Esophagus (tissue), 2 donors: ENCODE data around the gene RBM26. TPM values are rescaled to one million over a fixed set of nuclear protein-coding genes. Genes with fewer than 3 reads are reported as not detected.

Experiments used
- H3K27ac ChIP-seq, 2 donors: one replicate each; pipeline ENCODE4 v1.5.1; 2013; ENCODE audit warnings: low read depth in 2 of 2, mild to moderate bottlenecking in 2 of 2, inconsistent platforms in 1 of 2, low read length in 1 of 2, moderate library complexity in 1 of 2
- H3K27me3 ChIP-seq, 2 donors: one replicate each; pipeline ENCODE4 v1.6.1; 2013; ENCODE audit warnings: low read length in 2 of 2, control low read depth in 1 of 2, mild to moderate bottlenecking in 1 of 2; ENCODE audit not compliant: insufficient read depth in 2 of 2, control insufficient read depth in 1 of 2
- H3K36me3 ChIP-seq, 2 donors: one replicate each; pipeline ENCODE4 v1.6.1; 2013; ENCODE audit warnings: low read length in 1 of 2; ENCODE audit not compliant: control insufficient read depth in 2 of 2, insufficient read depth in 2 of 2
- H3K4me1 ChIP-seq, 2 donors: one replicate each; pipeline ENCODE4 v1.6.1; 2013; ENCODE audit warnings: low read length in 1 of 2; ENCODE audit not compliant: control insufficient read depth in 2 of 2, insufficient read depth in 2 of 2
- H3K4me3 ChIP-seq, 2 donors: one replicate each; pipeline ENCODE4 v1.5.1; 2013; ENCODE audit warnings: low read length in 2 of 2, mild to moderate bottlenecking in 2 of 2, low read depth in 1 of 2, moderate library complexity in 1 of 2
- H3K9me3 ChIP-seq, 2 donors: one replicate each; pipeline ENCODE4 v1.6.1; 2013; ENCODE audit warnings: mild to moderate bottlenecking in 2 of 2, low read depth in 1 of 2, low read length in 1 of 2, moderate library complexity in 1 of 2; ENCODE audit not compliant: control insufficient read depth in 2 of 2, insufficient read depth in 1 of 2
- WGBS, 2 donors: extraction: QIAGEN DNeasy Blood & Tissue Kit; methylation state at CpG; one replicate each; pipeline ENCODE4 v1.1.7; 2013; 5-methylcytosine and 5-hydroxymethylcytosine counted together
- polyA plus RNA-seq, 2 donors: library from polyadenylated mRNA; stranded (reverse); fragments of 200-250 nt; gene quantifications; one replicate each; pipeline ENCODE4 v1.2.3, GENCODE V29; 2013
- donor health status: healthy with polysubstance abuse.
- donor health status: Bipolar disorder and iron deficiency.

RBM26 gene
- polyA plus RNA-seq, 2 donors, result 11.1 to 24.3 TPM

DNA sequence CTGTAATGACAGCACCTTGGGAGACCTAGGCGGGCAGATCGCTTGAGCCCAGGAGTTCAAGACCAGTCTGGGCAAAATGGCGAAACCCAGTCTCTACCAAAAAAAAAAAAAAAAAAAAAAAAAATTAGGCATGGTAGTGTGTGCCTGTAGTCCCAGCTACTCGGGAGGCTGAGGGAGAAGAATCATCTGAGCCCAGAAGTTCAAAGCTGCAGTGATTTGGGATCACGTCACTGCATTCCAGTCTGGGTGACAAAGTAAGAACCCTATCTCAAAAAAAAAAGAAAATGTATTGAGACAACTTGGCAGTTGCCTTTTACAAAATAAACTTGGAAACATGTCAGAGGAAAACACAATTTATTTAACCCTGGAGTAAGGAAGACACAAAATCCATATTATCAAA, 26.8 kb downstream of the RBM26 start:
- H3K27ac ChIP-seq, result no peak overlapping the region
- no peaks in the 10 kb centered on the region for H3K9me3 ChIP-seq
- H3K4me1 ChIP-seq, result no peaks in the 10 kb centered on the region
- H3K36me3 ChIP-seq, result peaks cover 2% of the 10 kb centered on the region in 2 donors
- no peaks in the 10 kb centered on the region for H3K27me3 ChIP-seq
- 87 to 92% methylated on average over 5 of the region's 5 CpGs for WGBS, 2 donors
- H3K4me3 ChIP-seq, result no peak overlapping the region

GRCh38 chr13:79376843-79377242, 29.2 kb downstream of the RBM26 start:
- H3K36me3 ChIP-seq, result peaks cover 2% of the 10 kb centered on the region in 2 donors
- no peak overlapping the region for H3K27ac ChIP-seq
- no peak overlapping the region for H3K4me3 ChIP-seq
- no peaks in the 10 kb centered on the region for H3K4me1 ChIP-seq
- no peaks in the 10 kb centered on the region for H3K27me3 ChIP-seq
- WGBS, 2 donors, result 91 to 92% methylated on average over 3 of the region's 3 CpGs
- no peaks in the 10 kb centered on the region for H3K9me3 ChIP-seq

DNA sequence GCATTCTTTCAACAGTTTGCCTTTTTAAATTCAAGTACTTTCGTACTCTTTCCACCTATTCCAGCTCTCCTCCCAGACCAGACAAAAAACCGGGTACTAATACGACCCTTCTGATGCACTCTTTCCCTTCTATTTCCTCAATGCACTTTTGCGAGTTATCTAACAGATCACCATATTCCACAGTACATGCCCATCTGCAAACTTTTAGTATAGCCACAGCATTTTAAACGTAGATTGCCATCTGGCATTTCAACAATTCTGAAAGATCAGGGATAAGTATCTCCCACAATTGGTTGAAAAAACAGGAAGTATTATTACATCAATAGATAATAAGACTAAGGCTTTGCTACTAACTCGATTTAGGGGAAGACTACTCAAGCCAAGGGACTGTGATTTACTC, 31.5 kb downstream of the RBM26 start:
- no peaks in the 10 kb centered on the region for H3K27me3 ChIP-seq
- no peaks in the 10 kb centered on the region for H3K9me3 ChIP-seq
- H3K36me3 ChIP-seq, result peaks cover 2 to 9% of the 10 kb centered on the region in 2 donors
- no peak overlapping the region for H3K27ac ChIP-seq
- H3K4me3 ChIP-seq, result no peak overlapping the region
- no peaks in the 10 kb centered on the region for H3K4me1 ChIP-seq
- 86 to 91% methylated on average over 6 of the region's 6 CpGs for WGBS, 2 donors

- Histone ChIP-seq H3K9me3 (no peaks in the 10 kb centered on the region), H3K27me3 (no peaks in the 10 kb centered on the region), H3K27ac (no peak overlapping the region), H3K36me3 (peaks cover 2 to 9% of the 10 kb centered on the region in 2 donors), H3K4me3 (no peak overlapping the region), H3K4me1 (no peaks in the 10 kb centered on the region)
- 91 to 92% methylated on average over 4 of the region's 4 CpGs for WGBS, 2 donors
Observed at GRCh38 chr13:79373916-79374315, 32.1 kb downstream of the RBM26 start.

- no peaks in the 10 kb centered on the region for H3K9me3 ChIP-seq
- H3K27me3 ChIP-seq, result no peaks in the 10 kb centered on the region
- no peak overlapping the region for H3K4me3 ChIP-seq
- no peaks in the 10 kb centered on the region for H3K4me1 ChIP-seq
- 93 to 96% methylated on average over 1 of the region's 1 CpG for WGBS, 2 donors
- H3K27ac ChIP-seq, result no peak overlapping the region
- H3K36me3 ChIP-seq, result peaks cover 4 to 12% of the 10 kb centered on the region in 2 donors
Observed at GRCh38 chr13:79369226-79369625, 36.8 kb downstream of the RBM26 start.

DNA sequence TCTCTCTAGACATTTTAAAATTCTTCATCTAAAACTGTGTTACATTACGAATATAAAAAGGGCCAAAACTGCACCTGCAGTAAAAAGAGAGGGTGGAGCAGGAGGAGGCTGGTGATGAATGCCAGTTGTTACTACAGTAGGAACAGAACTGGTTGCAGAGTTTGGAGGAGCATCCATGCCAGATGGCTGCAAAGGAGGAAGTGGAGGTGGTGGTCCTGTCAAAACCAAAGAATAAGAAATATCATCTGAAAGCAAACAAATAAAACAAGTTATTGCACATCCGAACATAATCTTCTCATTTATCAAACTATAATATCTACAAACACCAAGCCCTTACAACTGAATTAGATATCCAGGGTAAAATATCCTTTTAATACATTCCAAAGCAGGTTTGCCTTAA, 40.1 kb downstream of the RBM26 start:
- Histone ChIP-seq H3K27me3 (no peaks in the 10 kb centered on the region), H3K36me3 (peaks cover 4 to 12% of the 10 kb centered on the region in 2 donors), H3K4me3 (no peak overlapping the region), H3K27ac (no peak overlapping the region), H3K4me1 (no peaks in the 10 kb centered on the region), H3K9me3 (no peaks in the 10 kb centered on the region)
- WGBS, 2 donors, result 80 to 81% methylated on average over 2 of the region's 2 CpGs

DNA sequence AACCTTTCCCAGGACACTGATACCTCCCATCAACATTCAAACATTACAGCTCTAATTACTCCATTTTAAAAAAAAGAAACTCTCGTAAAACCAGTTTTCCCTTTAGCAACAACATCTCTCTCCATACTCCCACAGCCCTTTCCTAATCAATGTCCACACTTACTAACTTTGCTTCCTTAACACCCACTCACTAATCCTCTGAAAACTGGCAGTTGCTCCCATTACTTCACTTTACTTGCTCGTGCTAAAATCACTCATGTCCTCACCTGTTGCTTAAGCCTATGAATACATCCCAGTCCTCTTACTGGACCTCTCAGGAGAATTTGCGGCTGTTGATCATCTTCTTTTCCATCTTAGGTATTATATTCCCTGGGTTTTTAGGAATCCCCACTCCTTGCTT, 44.8 kb downstream of the RBM26 start:
- no peak overlapping the region for H3K27ac ChIP-seq
- H3K4me1 ChIP-seq, result no peaks in the 10 kb centered on the region
- 75 to 78% methylated on average over 3 of the region's 3 CpGs for WGBS, 2 donors
- H3K36me3 ChIP-seq, result peaks cover 4% of the 10 kb centered on the region in 2 donors
- H3K9me3 ChIP-seq, result no peaks in the 10 kb centered on the region
- no peak overlapping the region for H3K4me3 ChIP-seq
- H3K27me3 ChIP-seq, result no peaks in the 10 kb centered on the region

DNA sequence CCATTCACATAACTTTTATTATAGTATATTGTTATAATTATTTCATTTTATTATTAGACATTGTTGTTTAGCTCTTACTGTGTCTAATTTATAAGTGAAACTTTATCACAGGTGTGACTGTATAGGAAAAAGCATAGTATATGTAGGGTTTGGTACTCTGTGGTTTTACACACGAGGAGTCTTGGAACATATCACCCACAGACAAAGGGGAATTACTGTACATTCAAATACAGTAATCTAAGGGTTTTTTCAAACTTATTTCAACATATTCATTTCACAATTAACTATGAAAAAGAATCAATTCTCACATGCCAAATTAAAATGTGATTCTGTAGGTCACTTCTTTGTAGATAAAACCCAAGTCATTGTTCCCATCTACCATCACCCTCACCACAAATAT, 46.0 kb downstream of the RBM26 start:
- WGBS, 2 donors, result 63 to 67% methylated on average over 1 of the region's 1 CpG
- H3K27ac ChIP-seq, result no peak overlapping the region
- no peaks in the 10 kb centered on the region for H3K9me3 ChIP-seq
- no peak overlapping the region for H3K4me3 ChIP-seq
- peaks cover 0 to 2% of the 10 kb centered on the region in 2 donors for H3K36me3 ChIP-seq
- H3K27me3 ChIP-seq, result no peaks in the 10 kb centered on the region
- no peaks in the 10 kb centered on the region for H3K4me1 ChIP-seq

DNA sequence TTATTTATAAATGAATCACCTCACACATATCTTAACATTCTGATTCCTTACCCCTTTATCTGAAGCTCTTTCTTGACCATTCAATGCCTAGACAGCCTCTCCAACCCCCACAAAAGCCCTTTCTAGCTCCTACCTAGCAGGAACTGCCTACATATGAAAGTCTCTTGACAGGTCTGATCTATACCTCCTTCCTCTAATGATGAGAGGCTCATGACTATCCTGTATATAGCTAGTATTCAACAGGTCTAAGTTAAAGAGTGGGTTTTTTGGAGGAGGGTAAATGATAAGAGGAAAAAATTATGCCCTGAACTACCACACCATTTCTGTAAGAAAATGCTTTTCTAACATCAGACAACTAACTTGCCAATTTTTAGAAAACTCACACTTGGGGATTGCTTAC, 47.0 kb downstream of the RBM26 start:
- Histone ChIP-seq H3K4me3 (no peak overlapping the region), H3K9me3 (no peaks in the 10 kb centered on the region), H3K36me3 (peaks cover 0 to 3% of the 10 kb centered on the region in 2 donors)

GRCh38 chr13:79354285-79354684, 51.8 kb downstream of the RBM26 start:
- Histone ChIP-seq H3K4me3 (no peak overlapping the region), H3K27ac (no peak overlapping the region), H3K36me3 (peaks cover 0 to 3% of the 10 kb centered on the region in 2 donors), H3K9me3 (no peaks in the 10 kb centered on the region), H3K4me1 (no peaks in the 10 kb centered on the region), H3K27me3 (no peaks in the 10 kb centered on the region)
- 97 to 99% methylated on average over 3 of the region's 3 CpGs for WGBS, 2 donors

More for the DNA sequence above, 47.0 kb downstream of the RBM26 start:
- no peaks in the 10 kb centered on the region for H3K27me3 ChIP-seq
- no peaks in the 10 kb centered on the region for H3K4me1 ChIP-seq
- H3K27ac ChIP-seq, result no peak overlapping the region
